Gastrocnemius medialis (tissue), 4 donors: ENCODE data around the gene DYSF.

Experiments
- CTCF ChIP-seq, 5 experiments: fragments of 450-650 bp in 3 of 5; fragments of 200-600 bp in 2 of 5; sonication (generic) in 2 of 5; IDR thresholded peaks in 4 of 5; conservative IDR thresholded peaks in 1 of 5; 1 replicate in 4 of 5; 2 replicates in 1 of 5; pipeline ENCODE4 v1.5.1; 2016 to 2019; ENCODE audit warnings: antibody characterized with exemption in 5 of 5, mild to moderate bottlenecking in 3 of 5, moderate library complexity in 3 of 5
- POLR2A ChIP-seq, 2 donors: fragments of 450-650 bp; IDR thresholded peaks; one replicate each; pipeline ENCODE4 v1.6.1; 2017; ENCODE audit warnings: antibody characterized with exemption in 2 of 2, mild to moderate bottlenecking in 2 of 2, moderate library complexity in 2 of 2

- TF ChIP-seq CTCF (IDR thresholded peaks at IDR 0.05 in 4 of 5, conservative IDR thresholded peaks at IDR 0.05 in 1 of 5) (no peak), POLR2A (IDR thresholded peaks at IDR 0.05) (no peak)
Observed at GRCh38 chr2:71670430-71670795, 217.1 kb downstream of the DYSF start.
